Thyroid gland (tissue), 4 donors: ENCODE measurements around the gene ANO2. TPM values are rescaled to one million over a fixed set of nuclear protein-coding genes. Genes with fewer than 3 reads are reported as not detected.

Experiments used
- DNase-seq, 2 donors: peaks; one replicate each; pipeline ENCODE4 v3.0.0-alpha.2; 2019
- H3K27ac ChIP-seq, 3 donors: fragments of 200-600 bp; sonication (generic); 1 replicate in 2 of 3; 2 replicates in 1 of 3; pipeline ENCODE4 v1.5.1; 2016 to 2019; ENCODE audit warnings: mild to moderate bottlenecking in 1 of 3, moderate library complexity in 1 of 3
- H3K27me3 ChIP-seq: fragments of 200-600 bp; sonication (generic); one replicate; pipeline ENCODE4 v1.5.1; 2019
- H3K36me3 ChIP-seq, 2 donors: fragments of 200-600 bp; sonication (generic); one replicate each; pipeline ENCODE4 v1.5.1; 2016 to 2019
- H3K4me1 ChIP-seq, 2 donors: fragments of 200-600 bp; sonication (generic); one replicate each; pipeline ENCODE4 v1.5.1; 2017 to 2019
- H3K4me3 ChIP-seq, 3 donors: fragments of 200-600 bp; sonication (generic); replicated peaks in 1 of 3; 1 replicate in 2 of 3; 2 replicates in 1 of 3; pipeline ENCODE4 v1.5.1; 2016; ENCODE audit warnings: mild to moderate bottlenecking in 1 of 3
- H3K9me3 ChIP-seq: fragments of 200-600 bp; sonication (generic); one replicate; pipeline ENCODE4 v1.5.1; 2017
- POLR2A ChIP-seq, 2 donors: fragments of 450-650 bp; IDR thresholded peaks; one replicate each; pipeline ENCODE4 v1.6.1; 2017; ENCODE audit warnings: antibody characterized with exemption in 2 of 2, mild to moderate bottlenecking in 2 of 2, moderate library complexity in 1 of 2
- WGBS, 2 donors: methylation state at CpG; one replicate each; pipeline ENCODE4 v1.1.5; 2017; 5-methylcytosine and 5-hydroxymethylcytosine counted together
- intact Hi-C: fragments of 100-400 bp; cut with DNase I; formaldehyde crosslinking; loops from one replicate; pipeline ENCODE4 v1.15.1; 2023
- total RNA-seq, 4 donors: library from RNA; depleted of rRNA; stranded (reverse); fragments of >200 nt; gene quantifications; one replicate each; pipeline ENCODE4 v1.2.3, GENCODE V29; 2016
- TF ChIP-seq, protein P1 (sequence below), 6 experiments: fragments of 200-600 bp in 3 of 6; fragments of 450-650 bp in 3 of 6; sonication (generic) in 3 of 6; IDR thresholded peaks; one replicate each; pipeline ENCODE4 v1.5.1; 2016 to 2019; ENCODE audit warnings: antibody characterized with exemption in 6 of 6, mild to moderate bottlenecking in 2 of 6, inconsistent platforms in 1 of 6, moderate library complexity in 1 of 6

The ANO2 gene
- total RNA-seq, 4 donors from 2014 or later = 0.78 to 7.0 (median 2.2) TPM

GRCh38 chr12:5969156-5969973, 24.3 kb upstream of the ANO2 start:
- TF ChIP-seq, protein P1, sequence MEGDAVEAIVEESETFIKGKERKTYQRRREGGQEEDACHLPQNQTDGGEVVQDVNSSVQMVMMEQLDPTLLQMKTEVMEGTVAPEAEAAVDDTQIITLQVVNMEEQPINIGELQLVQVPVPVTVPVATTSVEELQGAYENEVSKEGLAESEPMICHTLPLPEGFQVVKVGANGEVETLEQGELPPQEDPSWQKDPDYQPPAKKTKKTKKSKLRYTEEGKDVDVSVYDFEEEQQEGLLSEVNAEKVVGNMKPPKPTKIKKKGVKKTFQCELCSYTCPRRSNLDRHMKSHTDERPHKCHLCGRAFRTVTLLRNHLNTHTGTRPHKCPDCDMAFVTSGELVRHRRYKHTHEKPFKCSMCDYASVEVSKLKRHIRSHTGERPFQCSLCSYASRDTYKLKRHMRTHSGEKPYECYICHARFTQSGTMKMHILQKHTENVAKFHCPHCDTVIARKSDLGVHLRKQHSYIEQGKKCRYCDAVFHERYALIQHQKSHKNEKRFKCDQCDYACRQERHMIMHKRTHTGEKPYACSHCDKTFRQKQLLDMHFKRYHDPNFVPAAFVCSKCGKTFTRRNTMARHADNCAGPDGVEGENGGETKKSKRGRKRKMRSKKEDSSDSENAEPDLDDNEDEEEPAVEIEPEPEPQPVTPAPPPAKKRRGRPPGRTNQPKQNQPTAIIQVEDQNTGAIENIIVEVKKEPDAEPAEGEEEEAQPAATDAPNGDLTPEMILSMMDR (IDR thresholded peaks at IDR 0.05) = no peak
- no peak for TF ChIP-seq POLR2A (IDR thresholded peaks at IDR 0.05)
- Histone ChIP-seq H3K27ac (no peak overlapping the region), H3K9me3 (no peaks in the 10 kb centered on the region), H3K4me1 (no peaks in the 10 kb centered on the region), H3K36me3 (no peaks in the 10 kb centered on the region), H3K4me3 (no peak overlapping the region), H3K27me3 (no peaks in the 10 kb centered on the region)
- DNase-seq = no peak
- intact Hi-C loops = no loop called here
- 79 to 80% methylated on average over 4 to 17 of the region's 17 CpGs for WGBS, 2 donors

DNA sequence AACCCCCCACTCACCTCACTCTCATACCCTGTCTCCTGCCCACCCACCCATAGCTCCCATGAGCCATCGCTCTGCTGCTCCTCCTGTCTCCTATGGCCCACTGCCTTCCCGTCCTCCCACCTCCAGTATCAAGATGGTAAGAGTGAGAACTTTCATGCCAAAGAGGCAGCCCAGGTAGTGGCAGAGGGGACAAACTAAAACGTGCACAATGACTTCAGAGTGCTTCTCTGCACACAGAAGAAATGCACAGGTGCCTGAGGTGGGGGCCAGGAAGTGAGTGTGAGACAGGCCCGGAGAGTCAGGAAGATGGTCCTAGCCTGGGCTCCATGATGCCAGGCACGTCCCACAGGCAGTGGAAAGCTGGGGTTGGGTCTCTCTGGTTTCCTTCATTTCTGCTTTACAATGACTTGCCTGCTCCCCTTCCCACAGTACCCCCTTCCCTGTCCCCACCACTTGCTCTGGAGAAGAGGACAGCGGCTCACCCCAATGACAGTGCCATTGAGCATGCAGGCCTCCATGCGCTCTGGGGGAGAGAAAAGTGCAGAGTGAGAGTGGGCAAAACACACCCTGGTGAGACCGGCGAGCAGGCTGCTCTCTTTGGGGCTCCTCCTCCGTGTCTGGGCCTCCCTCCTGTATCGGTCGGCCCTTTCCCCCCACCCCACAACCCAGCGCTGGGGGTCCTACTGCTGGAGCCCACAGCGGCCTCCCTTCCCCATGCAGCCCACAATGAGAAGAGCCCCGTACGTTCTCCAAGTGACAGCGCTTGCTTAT, 22.8 kb upstream of the ANO2 start:
- Histone ChIP-seq H3K4me3 (no peak overlapping the region), H3K9me3 (no peaks in the 10 kb centered on the region), H3K36me3 (no peaks in the 10 kb centered on the region), H3K4me1 (no peaks in the 10 kb centered on the region), H3K27ac (no peak overlapping the region), H3K27me3 (no peaks in the 10 kb centered on the region)
- TF ChIP-seq, protein P1 (IDR thresholded peaks at IDR 0.05) = no peak
- 81 to 89% methylated on average over 12 to 17 of the region's 17 CpGs for WGBS, 2 donors
- DNase-seq = no peak
- intact Hi-C loops = no loop called here

DNA sequence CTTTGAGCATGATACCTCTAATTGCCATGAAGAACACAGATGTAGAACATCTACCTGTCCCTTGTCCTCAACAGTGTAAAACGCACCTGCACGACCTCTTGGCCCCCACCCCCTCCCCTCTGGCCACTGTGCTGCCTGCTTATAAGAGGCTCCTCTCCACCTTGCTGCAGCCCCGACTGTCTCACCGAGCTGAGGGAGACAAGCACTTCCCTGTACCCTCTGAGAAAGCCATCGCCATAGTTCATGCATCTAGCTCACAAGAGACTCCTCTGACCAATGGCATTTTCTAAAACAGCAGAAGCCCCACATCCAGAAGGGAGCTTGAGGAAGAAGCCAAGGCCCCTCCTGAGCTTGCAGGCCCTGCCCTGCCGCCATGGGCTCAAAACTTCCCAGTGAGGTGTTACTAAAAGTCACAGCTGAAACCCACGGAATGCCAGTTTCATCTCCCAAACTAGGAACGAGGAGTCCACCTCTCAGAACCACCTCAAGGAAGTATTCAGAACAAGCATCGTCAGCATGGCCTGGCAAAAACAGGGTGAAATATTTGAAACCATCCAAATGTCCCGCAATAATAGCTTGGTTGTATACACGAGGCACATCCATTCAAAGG, 21.5 kb upstream of the ANO2 start:
- DNase-seq = no peak
- Histone ChIP-seq H3K36me3 (no peaks in the 10 kb centered on the region), H3K4me1 (no peaks in the 10 kb centered on the region), H3K27me3 (no peaks in the 10 kb centered on the region), H3K9me3 (no peaks in the 10 kb centered on the region), H3K27ac (no peak overlapping the region), H3K4me3 (no peak overlapping the region)
- intact Hi-C loops = no loop called here
- 75 to 80% methylated on average over 11 of the region's 11 CpGs for WGBS, 2 donors
- TF ChIP-seq, protein P1 (IDR thresholded peaks at IDR 0.05) = no peak
- TF ChIP-seq POLR2A (IDR thresholded peaks at IDR 0.05) = no peak

GRCh38 chr12:5965950-5966383, 20.9 kb upstream of the ANO2 start:
- Histone ChIP-seq H3K36me3 (no peaks in the 10 kb centered on the region), H3K4me3 (no peak overlapping the region), H3K27ac (no peak overlapping the region), H3K4me1 (no peaks in the 10 kb centered on the region), H3K9me3 (no peaks in the 10 kb centered on the region), H3K27me3 (no peaks in the 10 kb centered on the region)
- TF ChIP-seq, protein P1 (IDR thresholded peaks at IDR 0.05) = peak in 5 of 6 experiments; percentile 26 to 89 (median 52)
- TF ChIP-seq POLR2A (IDR thresholded peaks at IDR 0.05) = no peak
- intact Hi-C loops = no loop called here
- WGBS, 2 donors = 29 to 34% methylated on average over 9 of the region's 9 CpGs
- DNase-seq = peak; percentile 47 to 53
